Hepatocyte (in vitro differentiated cells): ENCODE measurements around the gene SMIM20.

ENCODE experiments used
- EZH2 ChIP-seq: fragments of 200-600 bp; sonication (generic); IDR thresholded peaks from 2 replicates; pipeline ENCODE4 v1.6.1; 2016; ENCODE audit warnings: antibody characterized with exemption, mild to moderate bottlenecking, borderline replicate concordance
- EZH2phosphoT487 ChIP-seq: fragments of 200-600 bp; sonication (generic); IDR thresholded peaks from one replicate; pipeline ENCODE4 v1.6.1; 2018; ENCODE audit warnings: antibody characterized with exemption, mild to moderate bottlenecking, low read depth, moderate library complexity; ENCODE audit not compliant: unreplicated experiment, severe bottlenecking
- TF ChIP-seq, protein P1 (sequence below): fragments of 200-600 bp; sonication (generic); IDR thresholded peaks from 2 replicates; pipeline ENCODE4 v1.5.1; 2016; ENCODE audit warnings: antibody characterized with exemption, mild to moderate bottlenecking; ENCODE audit not compliant: poor library complexity

DNA sequence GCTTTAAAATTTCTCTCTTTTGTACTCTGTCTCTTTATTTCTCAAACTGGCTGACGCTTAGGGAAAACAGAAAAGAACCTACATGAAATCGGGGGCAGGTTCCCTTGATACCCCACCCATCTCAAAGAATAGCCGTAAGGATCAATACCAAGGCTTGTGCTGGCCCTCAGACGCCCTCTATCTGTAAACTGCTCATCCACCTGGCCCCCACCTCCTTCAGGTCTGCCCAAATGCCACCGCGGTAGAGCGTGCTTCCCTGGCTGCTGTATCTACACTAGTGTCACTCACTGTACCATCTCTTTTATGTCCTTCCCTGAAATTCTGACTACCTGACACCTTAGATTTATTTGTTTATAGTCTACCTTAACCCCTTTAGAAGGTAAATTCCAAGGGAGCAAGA lies 62.8 kb downstream of the SMIM20 start:
- TF ChIP-seq, protein P1, sequence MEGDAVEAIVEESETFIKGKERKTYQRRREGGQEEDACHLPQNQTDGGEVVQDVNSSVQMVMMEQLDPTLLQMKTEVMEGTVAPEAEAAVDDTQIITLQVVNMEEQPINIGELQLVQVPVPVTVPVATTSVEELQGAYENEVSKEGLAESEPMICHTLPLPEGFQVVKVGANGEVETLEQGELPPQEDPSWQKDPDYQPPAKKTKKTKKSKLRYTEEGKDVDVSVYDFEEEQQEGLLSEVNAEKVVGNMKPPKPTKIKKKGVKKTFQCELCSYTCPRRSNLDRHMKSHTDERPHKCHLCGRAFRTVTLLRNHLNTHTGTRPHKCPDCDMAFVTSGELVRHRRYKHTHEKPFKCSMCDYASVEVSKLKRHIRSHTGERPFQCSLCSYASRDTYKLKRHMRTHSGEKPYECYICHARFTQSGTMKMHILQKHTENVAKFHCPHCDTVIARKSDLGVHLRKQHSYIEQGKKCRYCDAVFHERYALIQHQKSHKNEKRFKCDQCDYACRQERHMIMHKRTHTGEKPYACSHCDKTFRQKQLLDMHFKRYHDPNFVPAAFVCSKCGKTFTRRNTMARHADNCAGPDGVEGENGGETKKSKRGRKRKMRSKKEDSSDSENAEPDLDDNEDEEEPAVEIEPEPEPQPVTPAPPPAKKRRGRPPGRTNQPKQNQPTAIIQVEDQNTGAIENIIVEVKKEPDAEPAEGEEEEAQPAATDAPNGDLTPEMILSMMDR: no peak
- TF ChIP-seq EZH2phosphoT487 (no peak), EZH2 (no peak)
